HL-60 (cell line): ENCODE results near the gene IPCEF1.

Experiments used
- DNase-seq, 2 experiments: peaks; one replicate each; pipeline ENCODE4 v3.0.0-alpha.2; 2010 to 2020; ENCODE audit warnings: low read depth in 1 of 2, low spot score in 1 of 2
- H3K27ac ChIP-seq: fragments of 250-450 bp; sonication (Bioruptor Pico); replicated peaks from 2 replicates; pipeline ENCODE4 v1.5.1; 2020; ENCODE audit warnings: mild to moderate bottlenecking, moderate library complexity
- H3K27me3 ChIP-seq: fragments of 250-450 bp; sonication (Bioruptor Pico); 2 replicates; pipeline ENCODE4 v1.5.1; 2021; ENCODE audit warnings: mild to moderate bottlenecking, moderate library complexity; ENCODE audit not compliant: insufficient read depth, poor library complexity, severe bottlenecking
- H3K4me3 ChIP-seq: replicated peaks from 2 replicates; pipeline ENCODE4 v1.5.1; 2011; ENCODE audit warnings: mild to moderate bottlenecking, control low read depth, low read length; ENCODE audit not compliant: insufficient read depth
- GABPA ChIP-seq: IDR thresholded peaks from 2 replicates; pipeline ENCODE4 v1.6.1; 2012; ENCODE audit warnings: low read depth
- POLR2AphosphoS5 ChIP-seq: IDR thresholded peaks from 2 replicates; pipeline ENCODE4 v1.6.1; 2012; ENCODE audit warnings: low read depth
- SPI1 ChIP-seq: IDR thresholded peaks from 2 replicates; pipeline ENCODE4 v1.6.1; 2012; ENCODE audit warnings: low read depth, mild to moderate bottlenecking, borderline replicate concordance
- TF ChIP-seq, protein P1 (sequence below): IDR thresholded peaks from one replicate; pipeline ENCODE4 v1.5.1; 2011; ENCODE audit warnings: low read length, control low read depth, inconsistent platforms; ENCODE audit not compliant: insufficient read depth
- TF ChIP-seq, protein P2 (sequence below): IDR thresholded peaks from 2 replicates; pipeline ENCODE4 v1.6.1; 2012; ENCODE audit warnings: low read depth; ENCODE audit not compliant: insufficient replicate concordance

The IPCEF1 gene

GRCh38 chr6:154223296-154223695 lies 133.3 kb downstream of the IPCEF1 start:
- no peak for DNase-seq
- H3K4me3 ChIP-seq, result no peak overlapping the region
- TF ChIP-seq, protein P1, sequence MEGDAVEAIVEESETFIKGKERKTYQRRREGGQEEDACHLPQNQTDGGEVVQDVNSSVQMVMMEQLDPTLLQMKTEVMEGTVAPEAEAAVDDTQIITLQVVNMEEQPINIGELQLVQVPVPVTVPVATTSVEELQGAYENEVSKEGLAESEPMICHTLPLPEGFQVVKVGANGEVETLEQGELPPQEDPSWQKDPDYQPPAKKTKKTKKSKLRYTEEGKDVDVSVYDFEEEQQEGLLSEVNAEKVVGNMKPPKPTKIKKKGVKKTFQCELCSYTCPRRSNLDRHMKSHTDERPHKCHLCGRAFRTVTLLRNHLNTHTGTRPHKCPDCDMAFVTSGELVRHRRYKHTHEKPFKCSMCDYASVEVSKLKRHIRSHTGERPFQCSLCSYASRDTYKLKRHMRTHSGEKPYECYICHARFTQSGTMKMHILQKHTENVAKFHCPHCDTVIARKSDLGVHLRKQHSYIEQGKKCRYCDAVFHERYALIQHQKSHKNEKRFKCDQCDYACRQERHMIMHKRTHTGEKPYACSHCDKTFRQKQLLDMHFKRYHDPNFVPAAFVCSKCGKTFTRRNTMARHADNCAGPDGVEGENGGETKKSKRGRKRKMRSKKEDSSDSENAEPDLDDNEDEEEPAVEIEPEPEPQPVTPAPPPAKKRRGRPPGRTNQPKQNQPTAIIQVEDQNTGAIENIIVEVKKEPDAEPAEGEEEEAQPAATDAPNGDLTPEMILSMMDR, result no peak
- TF ChIP-seq, protein P2, sequence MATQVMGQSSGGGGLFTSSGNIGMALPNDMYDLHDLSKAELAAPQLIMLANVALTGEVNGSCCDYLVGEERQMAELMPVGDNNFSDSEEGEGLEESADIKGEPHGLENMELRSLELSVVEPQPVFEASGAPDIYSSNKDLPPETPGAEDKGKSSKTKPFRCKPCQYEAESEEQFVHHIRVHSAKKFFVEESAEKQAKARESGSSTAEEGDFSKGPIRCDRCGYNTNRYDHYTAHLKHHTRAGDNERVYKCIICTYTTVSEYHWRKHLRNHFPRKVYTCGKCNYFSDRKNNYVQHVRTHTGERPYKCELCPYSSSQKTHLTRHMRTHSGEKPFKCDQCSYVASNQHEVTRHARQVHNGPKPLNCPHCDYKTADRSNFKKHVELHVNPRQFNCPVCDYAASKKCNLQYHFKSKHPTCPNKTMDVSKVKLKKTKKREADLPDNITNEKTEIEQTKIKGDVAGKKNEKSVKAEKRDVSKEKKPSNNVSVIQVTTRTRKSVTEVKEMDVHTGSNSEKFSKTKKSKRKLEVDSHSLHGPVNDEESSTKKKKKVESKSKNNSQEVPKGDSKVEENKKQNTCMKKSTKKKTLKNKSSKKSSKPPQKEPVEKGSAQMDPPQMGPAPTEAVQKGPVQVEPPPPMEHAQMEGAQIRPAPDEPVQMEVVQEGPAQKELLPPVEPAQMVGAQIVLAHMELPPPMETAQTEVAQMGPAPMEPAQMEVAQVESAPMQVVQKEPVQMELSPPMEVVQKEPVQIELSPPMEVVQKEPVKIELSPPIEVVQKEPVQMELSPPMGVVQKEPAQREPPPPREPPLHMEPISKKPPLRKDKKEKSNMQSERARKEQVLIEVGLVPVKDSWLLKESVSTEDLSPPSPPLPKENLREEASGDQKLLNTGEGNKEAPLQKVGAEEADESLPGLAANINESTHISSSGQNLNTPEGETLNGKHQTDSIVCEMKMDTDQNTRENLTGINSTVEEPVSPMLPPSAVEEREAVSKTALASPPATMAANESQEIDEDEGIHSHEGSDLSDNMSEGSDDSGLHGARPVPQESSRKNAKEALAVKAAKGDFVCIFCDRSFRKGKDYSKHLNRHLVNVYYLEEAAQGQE, result no peak
- TF ChIP-seq SPI1 (no peak), POLR2AphosphoS5 (no peak), GABPA (no peak)
- H3K27ac ChIP-seq, result no peak overlapping the region
- no peaks in the 10 kb centered on the region for H3K27me3 ChIP-seq

DNA sequence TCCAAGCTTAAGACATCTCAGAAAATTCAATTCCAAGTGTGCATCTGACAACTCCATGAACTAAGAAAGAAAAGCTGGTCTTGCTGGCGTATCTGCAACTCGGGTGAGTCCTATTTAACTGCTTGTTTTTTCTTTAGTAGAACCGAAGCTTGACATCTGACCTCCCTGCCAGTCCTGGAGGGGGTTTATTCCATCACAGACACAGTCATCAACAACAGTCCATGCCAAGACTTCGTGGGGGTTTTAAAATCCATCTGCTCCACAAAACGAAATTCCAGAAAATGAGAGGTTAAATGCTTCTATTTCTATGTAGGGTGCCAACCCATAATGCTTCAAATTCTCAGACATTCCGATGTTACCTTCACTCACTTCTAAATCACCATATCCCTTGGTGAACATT lies 133.9 kb downstream of the IPCEF1 start:
- Histone ChIP-seq H3K4me3 (no peak overlapping the region), H3K27me3 (no peaks in the 10 kb centered on the region), H3K27ac (no peak overlapping the region)
- DNase-seq, result no peak
- TF ChIP-seq, protein P1, result no peak
- TF ChIP-seq GABPA (no peak), SPI1 (no peak), POLR2AphosphoS5 (no peak)
- TF ChIP-seq, protein P2, result no peak

GRCh38 chr6:154219250-154219649 lies 137.4 kb downstream of the IPCEF1 start:
- no peak for TF ChIP-seq SPI1
- TF ChIP-seq, protein P1, result no peak
- TF ChIP-seq GABPA, result no peak
- TF ChIP-seq, protein P2, result no peak
- no peak for TF ChIP-seq POLR2AphosphoS5
- H3K4me3 ChIP-seq, result no peak overlapping the region
- no peak for DNase-seq
- no peak overlapping the region for H3K27ac ChIP-seq
- no peaks in the 10 kb centered on the region for H3K27me3 ChIP-seq
